HepG2 (cell line): ENCODE measurements around the gene MARF1. TPM values are rescaled to one million over a fixed set of nuclear protein-coding genes. Genes with fewer than 3 reads are reported as not detected.

Experiments
- CEBPG ChIP-seq: IDR thresholded peaks from 2 replicates; pipeline ENCODE4 v1.6.1; 2016
- CTCF ChIP-seq: sonication (generic); formaldehyde crosslinking; IDR thresholded peaks from 2 replicates; pipeline ENCODE4 v1.5.0; 2020; ENCODE audit warnings: mild to moderate bottlenecking, missing genetic modification reagents, moderate library complexity
- IRF1 ChIP-seq: sonication (generic); formaldehyde crosslinking; IDR thresholded peaks from 2 replicates; pipeline ENCODE4 v1.4.0; 2020; ENCODE audit warnings: low read depth, mild to moderate bottlenecking, missing genetic modification reagents
- KDM6A ChIP-seq: IDR thresholded peaks from 2 replicates; pipeline ENCODE4 v1.6.1; 2016; ENCODE audit warnings: low read depth
- MIER2 ChIP-seq: IDR thresholded peaks from 2 replicates; pipeline ENCODE4 v1.6.1; 2016; ENCODE audit warnings: missing biosample characterization, missing genetic modification reagents
- NR2C2 ChIP-seq: sonication (generic); formaldehyde crosslinking; IDR thresholded peaks from 2 replicates; pipeline ENCODE4 v1.4.0; 2020; ENCODE audit warnings: missing genetic modification reagents, mild to moderate bottlenecking, moderate library complexity, borderline replicate concordance
- PHF21A ChIP-seq: sonication (generic); formaldehyde crosslinking; IDR thresholded peaks from 2 replicates; pipeline ENCODE4 v1.5.0; 2020; ENCODE audit warnings: mild to moderate bottlenecking, missing genetic modification reagents
- SKIL ChIP-seq: sonication (generic); formaldehyde crosslinking; IDR thresholded peaks from 2 replicates; pipeline ENCODE4 v1.8.0; 2022; ENCODE audit warnings: missing genetic modification reagents, mild to moderate bottlenecking, moderate library complexity, borderline replicate concordance
- SMC3 ChIP-seq: IDR thresholded peaks from 2 replicates; pipeline ENCODE4 v1.6.1; 2011; ENCODE audit warnings: low read length, improper control_type of control experiment
- STAG1 ChIP-seq: sonication (generic); formaldehyde crosslinking; IDR thresholded peaks from 2 replicates; pipeline ENCODE4 v1.4.0; 2020; ENCODE audit warnings: missing genetic modification reagents
- YY1 ChIP-seq: IDR thresholded peaks from 2 replicates; pipeline ENCODE4 v1.6.1; 2011; ENCODE audit warnings: low read length, low read depth, moderate library complexity, mild to moderate bottlenecking; ENCODE audit not compliant: insufficient read depth, insufficient replicate concordance
- ZKSCAN5 ChIP-seq: sonication (generic); formaldehyde crosslinking; IDR thresholded peaks from 2 replicates; pipeline ENCODE4 v1.5.1; 2020; ENCODE audit warnings: mild to moderate bottlenecking, missing genetic modification reagents
- ZKSCAN8 ChIP-seq: IDR thresholded peaks from 2 replicates; pipeline ENCODE4 v1.6.1; 2016; ENCODE audit warnings: borderline replicate concordance, missing genetic modification reagents, missing compliant biosample characterization
- ZNF263 ChIP-seq: sonication (generic); formaldehyde crosslinking; IDR thresholded peaks from 2 replicates; pipeline ENCODE4 v1.4.0; 2020; ENCODE audit warnings: missing genetic modification reagents
- ZNF335 ChIP-seq: sonication (generic); formaldehyde crosslinking; IDR thresholded peaks from 2 replicates; pipeline ENCODE4 v1.4.0; 2020; ENCODE audit warnings: missing genetic modification reagents
- ZNF354B ChIP-seq: sonication (generic); formaldehyde crosslinking; IDR thresholded peaks from 2 replicates; pipeline ENCODE4 v1.8.0; 2022; ENCODE audit warnings: mild to moderate bottlenecking, missing genetic modification reagents
- ZNF589 ChIP-seq: sonication (generic); formaldehyde crosslinking; conservative IDR thresholded peaks from 2 replicates; pipeline ENCODE4 v1.8.0; 2022; ENCODE audit warnings: mild to moderate bottlenecking, moderate library complexity, missing genetic modification reagents
- ZNF691 ChIP-seq: sonication (generic); formaldehyde crosslinking; IDR thresholded peaks from 2 replicates; pipeline ENCODE4 v1.4.0; 2020; ENCODE audit warnings: missing genetic modification reagents, low read depth, mild to moderate bottlenecking, borderline replicate concordance
- polyA plus RNA-seq, 8 experiments: library from polyadenylated mRNA; depleted of rRNA in 3 of 8; stranded (reverse) in 7 of 8; unstranded in 1 of 8; fragments of >200 nt; fragmentation: Illumina TruSeq in 4 of 8; extraction: Trizol in 4 of 8; gene quantifications; 2 replicates each; pipeline versions ENCODE4 v1.2.1 to v1.2.3, GENCODE V29; 2011 to 2016; ENCODE audit warnings: low read depth in 4 of 8, missing spikeins in 1 of 8, mixed read lengths in 1 of 8; ENCODE audit not compliant: insufficient read depth in 1 of 8
- total RNA-seq, 5 experiments: library from RNA; depleted of rRNA; stranded (reverse); fragments of >200 nt; fragmentation: Illumina TruSeq; extraction: Trizol; gene quantifications; 2 replicates each; pipeline ENCODE4 v1.2.3, GENCODE V29; 2016; ENCODE audit warnings: low read depth in 1 of 5
- TF ChIP-seq, protein P1 (sequence below): sonication (generic); formaldehyde crosslinking; IDR thresholded peaks from 2 replicates; pipeline ENCODE4 v1.4.0; 2020; ENCODE audit warnings: mild to moderate bottlenecking, missing genetic modification reagents
- TF ChIP-seq, protein P2 (sequence below): sonication (generic); formaldehyde crosslinking; IDR thresholded peaks from 2 replicates; pipeline ENCODE4 v1.9.0; 2021; ENCODE audit warnings: missing genetic modification reagents, borderline replicate concordance

Gene MARF1
- total and polyA plus RNA-seq, 2 of the 13 experiments (the other 11 are each of a cell fraction or from before 2014, with no cell fraction given): 8.7 to 20.7 TPM

DNA sequence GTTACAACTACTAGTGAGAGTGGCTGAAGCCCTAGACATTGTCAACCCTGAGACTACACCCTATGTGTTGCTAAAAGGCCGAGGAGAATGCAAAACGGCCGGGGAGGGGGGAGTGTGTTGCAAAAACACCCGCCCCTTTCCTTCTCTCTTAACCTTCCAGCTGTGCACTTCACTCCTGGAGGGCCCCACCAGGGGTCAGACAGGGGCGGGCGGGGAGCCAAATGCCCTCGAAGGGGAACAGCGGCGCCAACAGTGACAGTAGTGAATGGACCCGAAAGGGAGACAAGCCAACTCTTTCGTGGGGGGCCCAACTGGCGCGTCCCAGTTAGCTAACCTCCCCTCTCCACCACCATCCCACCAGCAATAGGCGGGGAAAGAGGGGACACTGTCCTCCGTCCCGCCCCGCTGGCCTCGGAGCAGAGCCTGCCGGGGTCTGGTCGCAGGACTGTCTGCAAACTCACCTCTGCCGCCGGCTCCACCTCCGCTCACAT is 352 bp downstream of the MARF1 start (continued):
- TF ChIP-seq CTCF (CRISPR knock-in tag): peak; percentile 87
- peak; percentile 63; the same call in 1 of the 2 replicates for TF ChIP-seq SMC3
- peak; percentile 85; the same call in 1 of the 2 replicates for TF ChIP-seq ZNF589 (CRISPR knock-in tag)
- 0 out of 2 replicates have a peak, but pooled peaks have one; percentile 62 for TF ChIP-seq CEBPG (CRISPR knock-in tag)
- peak; percentile 7; the same call in 1 of the 2 replicates for TF ChIP-seq ZNF335 (CRISPR knock-in tag)
- TF ChIP-seq, protein P1, sequence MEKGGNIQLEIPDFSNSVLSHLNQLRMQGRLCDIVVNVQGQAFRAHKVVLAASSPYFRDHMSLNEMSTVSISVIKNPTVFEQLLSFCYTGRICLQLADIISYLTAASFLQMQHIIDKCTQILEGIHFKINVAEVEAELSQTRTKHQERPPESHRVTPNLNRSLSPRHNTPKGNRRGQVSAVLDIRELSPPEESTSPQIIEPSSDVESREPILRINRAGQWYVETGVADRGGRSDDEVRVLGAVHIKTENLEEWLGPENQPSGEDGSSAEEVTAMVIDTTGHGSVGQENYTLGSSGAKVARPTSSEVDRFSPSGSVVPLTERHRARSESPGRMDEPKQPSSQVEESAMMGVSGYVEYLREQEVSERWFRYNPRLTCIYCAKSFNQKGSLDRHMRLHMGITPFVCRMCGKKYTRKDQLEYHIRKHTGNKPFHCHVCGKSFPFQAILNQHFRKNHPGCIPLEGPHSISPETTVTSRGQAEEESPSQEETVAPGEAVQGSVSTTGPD (CRISPR knock-in tag): no peak
- no peak; the same call in 1 of the 2 replicates for TF ChIP-seq ZNF354B (CRISPR knock-in tag)
- peak; percentile 79 for TF ChIP-seq ZNF691 (CRISPR knock-in tag)
- 0 out of 2 replicates have a peak, but pooled peaks have one; percentile 78 for TF ChIP-seq ZKSCAN8 (CRISPR knock-in tag)
- TF ChIP-seq ZNF263 (CRISPR knock-in tag): no peak
- peak; percentile 92 for TF ChIP-seq SKIL
- 0 out of 2 replicates have a peak, but pooled peaks have one; percentile 79 for TF ChIP-seq IRF1 (CRISPR knock-in tag)
- peak; percentile 73 for TF ChIP-seq STAG1 (CRISPR knock-in tag)
- peak; percentile 33 for TF ChIP-seq YY1
- TF ChIP-seq, protein P2, sequence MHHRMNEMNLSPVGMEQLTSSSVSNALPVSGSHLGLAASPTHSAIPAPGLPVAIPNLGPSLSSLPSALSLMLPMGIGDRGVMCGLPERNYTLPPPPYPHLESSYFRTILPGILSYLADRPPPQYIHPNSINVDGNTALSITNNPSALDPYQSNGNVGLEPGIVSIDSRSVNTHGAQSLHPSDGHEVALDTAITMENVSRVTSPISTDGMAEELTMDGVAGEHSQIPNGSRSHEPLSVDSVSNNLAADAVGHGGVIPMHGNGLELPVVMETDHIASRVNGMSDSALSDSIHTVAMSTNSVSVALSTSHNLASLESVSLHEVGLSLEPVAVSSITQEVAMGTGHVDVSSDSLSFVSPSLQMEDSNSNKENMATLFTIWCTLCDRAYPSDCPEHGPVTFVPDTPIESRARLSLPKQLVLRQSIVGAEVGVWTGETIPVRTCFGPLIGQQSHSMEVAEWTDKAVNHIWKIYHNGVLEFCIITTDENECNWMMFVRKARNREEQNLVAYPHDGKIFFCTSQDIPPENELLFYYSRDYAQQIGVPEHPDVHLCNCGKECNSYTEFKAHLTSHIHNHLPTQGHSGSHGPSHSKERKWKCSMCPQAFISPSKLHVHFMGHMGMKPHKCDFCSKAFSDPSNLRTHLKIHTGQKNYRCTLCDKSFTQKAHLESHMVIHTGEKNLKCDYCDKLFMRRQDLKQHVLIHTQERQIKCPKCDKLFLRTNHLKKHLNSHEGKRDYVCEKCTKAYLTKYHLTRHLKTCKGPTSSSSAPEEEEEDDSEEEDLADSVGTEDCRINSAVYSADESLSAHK: 0 out of 2 replicates have a peak, but pooled peaks have one; percentile 24
- TF ChIP-seq KDM6A (CRISPR knock-in tag): peak; percentile 66; the same call in 1 of the 2 replicates
- TF ChIP-seq ZKSCAN5 (CRISPR knock-in tag): 0 out of 2 replicates have a peak, but pooled peaks have one; percentile 53
- TF ChIP-seq MIER2 (CRISPR knock-in tag): no peak; the same call in 1 of the 2 replicates
- TF ChIP-seq PHF21A (CRISPR knock-in tag): 0 out of 2 replicates have a peak, but pooled peaks have one; percentile 61
- peak; percentile 84 for TF ChIP-seq NR2C2
